SK-N-MC (cell line): ENCODE data around the gene KIF25.

Experiments used
- EZH2 ChIP-seq: fragments of 200-600 bp; sonication (generic); IDR thresholded peaks from one replicate; pipeline ENCODE4 v1.6.1; 2017; ENCODE audit warnings: antibody characterized with exemption
- FOXP2 ChIP-seq: optimal IDR thresholded peaks from 2 replicates; pipeline ENCODE3; 2011; ENCODE audit warnings: mild to moderate bottlenecking, moderate library complexity; ENCODE audit not compliant: insufficient read depth; ENCODE audit errors: extremely low read length, control extremely low read depth
- POLR2AphosphoS5 ChIP-seq: IDR thresholded peaks from 2 replicates; pipeline ENCODE4 v1.6.1; 2012; ENCODE audit warnings: mild to moderate bottlenecking, low read depth, low read length, borderline replicate concordance

- TF ChIP-seq POLR2AphosphoS5 (no peak), EZH2 (no peak), FOXP2 (no peak)
Observed at GRCh38 chr6:168091381-168092264, 94.2 kb downstream of the KIF25 start.
